Upper lobe of right lung (tissue), 1 donor: ENCODE data around the gene GRHL1. TPM values are rescaled to one million over a fixed set of nuclear protein-coding genes. Genes with fewer than 3 reads are reported as not detected.
A peak's percentile ranks its signal among the peaks of the same experiment; 100 is the strongest.
"Not testable (repeated sequence)": the region's sequence is repeated elsewhere in the genome, so short reads cannot be mapped to it uniquely, and the experiment has no call there.

Source experiments
- ATAC-seq: fragments of 200-7000 bp; cut with Tn5 transposase; one replicate; pipeline ENCODE4 v1.9.1; 2020; ENCODE audit warnings: mild to moderate bottlenecking, moderate library complexity
- DNase-seq: peaks from one replicate; pipeline ENCODE4 v3.0.0-alpha.2; 2020
- H3K27ac ChIP-seq: fragments of 200-600 bp; one replicate; pipeline ENCODE4 v1.8.0; 2022
- H3K27me3 ChIP-seq: fragments of 200-600 bp; one replicate; pipeline ENCODE4 v1.8.0; 2022; ENCODE audit warnings: mild to moderate bottlenecking
- H3K36me3 ChIP-seq: fragments of 200-600 bp; one replicate; pipeline ENCODE4 v1.8.0; 2022
- H3K4me1 ChIP-seq: fragments of 200-600 bp; one replicate; pipeline ENCODE4 v1.8.0; 2022
- H3K4me3 ChIP-seq: fragments of 200-600 bp; one replicate; pipeline ENCODE4 v1.8.0; 2022; ENCODE audit warnings: mild to moderate bottlenecking
- H3K9me3 ChIP-seq: fragments of 200-600 bp; one replicate; pipeline ENCODE4 v1.8.0; 2022
- CTCF ChIP-seq: fragments of 200-600 bp; IDR thresholded peaks from one replicate; pipeline ENCODE4 v1.8.0; 2022; ENCODE audit warnings: antibody characterized with exemption
- intact Hi-C: fragments of 100-400 bp; cut with DNase I; formaldehyde crosslinking; loops from one replicate; pipeline ENCODE4 v1.11.0; 2022
- total RNA-seq: library from RNA; stranded (reverse); fragmentation: NEBNext Ultra II Directional; extraction: Animal tissue kit (Norgen Biotek cat#: 25700); gene quantifications from one replicate; pipeline ENCODE4 v1.2.1, GENCODE V29; 2021
- donor health status: DM: no; HTN: yes; CAD: no; lungs with severe emphysema.

Gene GRHL1
- total RNA-seq, 1 donor from 2014 or later, result 2.7 TPM

- Histone ChIP-seq H3K4me1 (peaks cover 7% of the 10 kb centered on the region), H3K9me3 (no peaks in the 10 kb centered on the region), H3K27ac (no peak overlapping the region), H3K36me3 (no peaks in the 10 kb centered on the region), H3K27me3 (no peaks in the 10 kb centered on the region), H3K4me3 (no peak overlapping the region)
- ATAC-seq (no peak), DNase-seq (no peak)
- intact Hi-C loops, result no loop called here
- TF ChIP-seq CTCF, result no peak
Observed at GRCh38 chr2:10014418-10015190, 63.1 kb downstream of the GRHL1 start.

- H3K27me3 ChIP-seq, H3K36me3 ChIP-seq, H3K9me3 ChIP-seq, H3K27ac ChIP-seq, intact Hi-C loops, H3K4me1 ChIP-seq, ATAC-seq, DNase-seq, H3K4me3 ChIP-seq: not testable (repeated sequence)
Observed at GRCh38 chr2:10015376-10015989, 64.0 kb downstream of the GRHL1 start.

- intact Hi-C loops, result no loop called here
- no peak for TF ChIP-seq CTCF
Observed at GRCh38 chr2:10016001-10016801, 64.7 kb downstream of the GRHL1 start.

GRCh38 chr2:10016802-10017258 is 65.3 kb downstream of the GRHL1 start:
- peaks cover 8% of the 10 kb centered on the region for H3K4me1 ChIP-seq
- ATAC-seq, result no peak
- intact Hi-C loops, result no loop called here
- DNase-seq, result no peak
- no peak overlapping the region for H3K27ac ChIP-seq
- H3K36me3 ChIP-seq, result no peaks in the 10 kb centered on the region
- H3K4me3 ChIP-seq, result no peak overlapping the region
- H3K27me3 ChIP-seq, result no peaks in the 10 kb centered on the region
- TF ChIP-seq CTCF, result no peak
- no peaks in the 10 kb centered on the region for H3K9me3 ChIP-seq

More at GRCh38 chr2:10016001-10016801, 64.7 kb downstream of the GRHL1 start:
- Histone ChIP-seq H3K27ac (no peak overlapping the region), H3K9me3 (no peaks in the 10 kb centered on the region), H3K36me3 (no peaks in the 10 kb centered on the region), H3K4me1 (peaks cover 8% of the 10 kb centered on the region), H3K27me3 (no peaks in the 10 kb centered on the region), H3K4me3 (no peak overlapping the region)
- DNase-seq (no peak), ATAC-seq (no peak)

- ATAC-seq (no peak), DNase-seq (peak; percentile 5)
- Histone ChIP-seq H3K4me1 (peaks cover 8% of the 10 kb centered on the region), H3K36me3 (no peaks in the 10 kb centered on the region), H3K4me3 (no peak overlapping the region), H3K27ac (no peak overlapping the region), H3K9me3 (no peaks in the 10 kb centered on the region), H3K27me3 (no peaks in the 10 kb centered on the region)
- intact Hi-C loops, result no loop called here
- TF ChIP-seq CTCF, result no peak
Observed at GRCh38 chr2:10017313-10017941, 65.9 kb downstream of the GRHL1 start.
